GM12891 (cell line): ENCODE measurements around the gene CALML6.

Source experiments
- POLR2A ChIP-seq: IDR thresholded peaks from 2 replicates; pipeline ENCODE4 v1.6.1; 2011; ENCODE audit warnings: low read depth, low read length, control low read depth
- POLR2AphosphoS5 ChIP-seq: IDR thresholded peaks from 2 replicates; pipeline ENCODE4 v1.6.1; 2011; ENCODE audit warnings: low read depth, low read length, control low read depth
- TAF1 ChIP-seq: IDR thresholded peaks from 2 replicates; pipeline ENCODE4 v1.6.1; 2011; ENCODE audit warnings: low read depth, low read length, control low read depth

GRCh38 chr1:1894354-1895059 is 20.6 kb upstream of the CALML6 start:
- TF ChIP-seq POLR2A (no peak), POLR2AphosphoS5 (no peak), TAF1 (no peak)
